NB4 (cell line): ENCODE data around the gene IL21R.

ENCODE experiments used
- POLR2A ChIP-seq: IDR thresholded peaks from 2 replicates; pipeline ENCODE4 v1.6.1; 2011; ENCODE audit warnings: mild to moderate bottlenecking; ENCODE audit not compliant: insufficient read length; ENCODE audit errors: extremely low read depth
- TF ChIP-seq, protein P1 (sequence below): IDR thresholded peaks from one replicate; pipeline ENCODE4 v1.5.1; 2012; ENCODE audit warnings: low read depth, low read length
- TF ChIP-seq, protein P2 (sequence below): IDR thresholded peaks from 2 replicates; pipeline ENCODE4 v1.6.1; 2011; ENCODE audit warnings: low read depth, low read length

DNA sequence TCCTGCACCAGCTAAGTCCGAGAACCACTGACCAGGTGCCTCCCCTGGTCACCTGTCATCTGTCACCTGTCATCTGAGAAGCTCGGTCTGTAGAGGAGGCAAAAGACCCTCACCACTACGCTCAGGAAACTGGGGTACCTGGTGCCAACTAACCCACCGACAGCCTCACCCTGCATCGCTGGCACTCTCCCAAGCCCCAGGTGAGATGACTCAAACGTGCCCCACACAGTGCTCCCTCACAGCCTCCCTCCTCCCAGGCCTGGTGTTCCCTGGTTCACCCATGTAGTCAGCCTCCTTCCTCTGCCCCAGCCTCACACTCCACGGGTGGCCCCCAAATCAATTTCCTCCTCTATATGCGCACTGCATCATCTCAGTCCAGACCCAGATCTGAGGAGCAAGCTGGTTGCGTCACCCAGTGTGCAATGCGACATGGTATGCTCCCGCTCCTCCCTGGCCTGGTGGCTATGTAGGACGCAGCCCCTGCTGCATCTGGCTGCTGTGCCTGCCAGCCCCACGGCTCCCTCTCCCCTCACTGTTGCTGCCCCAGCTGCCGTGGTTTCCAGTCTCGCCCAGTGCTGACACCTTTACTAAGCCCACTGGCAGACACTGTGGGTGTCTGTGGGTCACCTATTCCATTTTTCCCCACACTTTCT lies 79.4 kb downstream of the IL21R start:
- TF ChIP-seq, protein P1, sequence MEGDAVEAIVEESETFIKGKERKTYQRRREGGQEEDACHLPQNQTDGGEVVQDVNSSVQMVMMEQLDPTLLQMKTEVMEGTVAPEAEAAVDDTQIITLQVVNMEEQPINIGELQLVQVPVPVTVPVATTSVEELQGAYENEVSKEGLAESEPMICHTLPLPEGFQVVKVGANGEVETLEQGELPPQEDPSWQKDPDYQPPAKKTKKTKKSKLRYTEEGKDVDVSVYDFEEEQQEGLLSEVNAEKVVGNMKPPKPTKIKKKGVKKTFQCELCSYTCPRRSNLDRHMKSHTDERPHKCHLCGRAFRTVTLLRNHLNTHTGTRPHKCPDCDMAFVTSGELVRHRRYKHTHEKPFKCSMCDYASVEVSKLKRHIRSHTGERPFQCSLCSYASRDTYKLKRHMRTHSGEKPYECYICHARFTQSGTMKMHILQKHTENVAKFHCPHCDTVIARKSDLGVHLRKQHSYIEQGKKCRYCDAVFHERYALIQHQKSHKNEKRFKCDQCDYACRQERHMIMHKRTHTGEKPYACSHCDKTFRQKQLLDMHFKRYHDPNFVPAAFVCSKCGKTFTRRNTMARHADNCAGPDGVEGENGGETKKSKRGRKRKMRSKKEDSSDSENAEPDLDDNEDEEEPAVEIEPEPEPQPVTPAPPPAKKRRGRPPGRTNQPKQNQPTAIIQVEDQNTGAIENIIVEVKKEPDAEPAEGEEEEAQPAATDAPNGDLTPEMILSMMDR, result no peak
- TF ChIP-seq POLR2A, result no peak
- TF ChIP-seq, protein P2, sequence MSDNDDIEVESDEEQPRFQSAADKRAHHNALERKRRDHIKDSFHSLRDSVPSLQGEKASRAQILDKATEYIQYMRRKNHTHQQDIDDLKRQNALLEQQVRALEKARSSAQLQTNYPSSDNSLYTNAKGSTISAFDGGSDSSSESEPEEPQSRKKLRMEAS, result no peak
